Measurements from ENCODE around the gene DENND1A.

- TF ChIP-seq CTCF (IDR thresholded peaks at IDR 0.05) (no peak), POLR2A (IDR thresholded peaks at IDR 0.05) (no peak), POLR2AphosphoS5 (IDR thresholded peaks at IDR 0.05) (no peak), EP300 (IDR thresholded peaks at IDR 0.05) (no peak)
These were observed 176.9 kb downstream of the DENND1A start for GRCh38 chr9:123753016-123753415.
